ENCODE data around the gene NFASC.

Gene NFASC

GRCh38 chr1:204983881-204984280, 113.2 kb downstream of the NFASC start:
- Histone ChIP-seq H3K36me3 (peaks cover 0 to 69% (median 0%) of the 10 kb centered on the region in 3 donors), H3K4me1 (no peaks in the 10 kb centered on the region), H3K9me3 (no peaks in the 10 kb centered on the region), H3K27me3 (no peaks in the 10 kb centered on the region), H3K27ac (no peak overlapping the region), H3K4me3 (no peak overlapping the region)
- intact Hi-C loops (cut with DNase I; ENCODE audit: low total_unique reads) = loop anchor here (10.0 kb wide), 1 partner anchor 271 kb away; no protein-coding TSS in a partner anchor
- no peak for DNase-seq
- no peak for TF ChIP-seq CTCF (IDR thresholded peaks at IDR 0.05)

- no peaks in the 10 kb centered on the region for H3K4me1 ChIP-seq
- DNase-seq = no peak
- TF ChIP-seq CTCF (IDR thresholded peaks at IDR 0.05) = no peak
- H3K36me3 ChIP-seq = peaks cover 0 to 63% (median 0%) of the 10 kb centered on the region in 3 donors
- no peaks in the 10 kb centered on the region for H3K27me3 ChIP-seq
- no peaks in the 10 kb centered on the region for H3K9me3 ChIP-seq
- no peak overlapping the region for H3K27ac ChIP-seq
- intact Hi-C loops (cut with DNase I; ENCODE audit: low total_unique reads) = loop anchor here (10.0 kb wide), 1 partner anchor 270 kb away; no protein-coding TSS in a partner anchor
- no peak overlapping the region for H3K4me3 ChIP-seq
Observed at GRCh38 chr1:204984499-204984898, 113.8 kb downstream of the NFASC start.

GRCh38 chr1:204986181-204986580, 115.5 kb downstream of the NFASC start:
- H3K27ac ChIP-seq = no peak overlapping the region
- H3K4me1 ChIP-seq = no peaks in the 10 kb centered on the region
- H3K27me3 ChIP-seq = no peaks in the 10 kb centered on the region
- intact Hi-C loops (cut with DNase I; ENCODE audit: low total_unique reads) = loop anchor here (5.0 to 10.0 kb wide), 2 partner anchors 76 to 269 kb away; no protein-coding TSS in a partner anchor
- no peak overlapping the region for H3K4me3 ChIP-seq
- H3K36me3 ChIP-seq = peaks cover 0 to 56% (median 0%) of the 10 kb centered on the region in 3 donors
- no peaks in the 10 kb centered on the region for H3K9me3 ChIP-seq
- TF ChIP-seq CTCF (IDR thresholded peaks at IDR 0.05) = no peak
- DNase-seq = no peak

- H3K27ac ChIP-seq = no peak overlapping the region
- H3K4me1 ChIP-seq = no peaks in the 10 kb centered on the region
- no peak overlapping the region for H3K4me3 ChIP-seq
- H3K36me3 ChIP-seq = peaks cover 0 to 41% (median 0%) of the 10 kb centered on the region in 3 donors
- intact Hi-C loops (cut with DNase I; ENCODE audit: low total_unique reads) = loop anchor here (5.0 to 10.0 kb wide), 2 partner anchors 75 to 267 kb away; no protein-coding TSS in a partner anchor
- DNase-seq = no peak
- TF ChIP-seq CTCF (IDR thresholded peaks at IDR 0.05) = no peak
- H3K9me3 ChIP-seq = no peaks in the 10 kb centered on the region
- no peaks in the 10 kb centered on the region for H3K27me3 ChIP-seq
Observed at GRCh38 chr1:204987689-204988088, 117.0 kb downstream of the NFASC start.

GRCh38 chr1:204988196-204988595, 117.5 kb downstream of the NFASC start:
- H3K4me1 ChIP-seq = no peaks in the 10 kb centered on the region
- no peaks in the 10 kb centered on the region for H3K9me3 ChIP-seq
- H3K4me3 ChIP-seq = no peak overlapping the region
- H3K27ac ChIP-seq = no peak overlapping the region
- TF ChIP-seq CTCF (IDR thresholded peaks at IDR 0.05) = no peak
- no peak for DNase-seq
- intact Hi-C loops (cut with DNase I; ENCODE audit: low total_unique reads) = loop anchor here (5.0 to 10.0 kb wide), 2 partner anchors 74 to 267 kb away; no protein-coding TSS in a partner anchor
- H3K36me3 ChIP-seq = peaks cover 0 to 38% (median 0%) of the 10 kb centered on the region in 3 donors
- no peaks in the 10 kb centered on the region for H3K27me3 ChIP-seq
